Mammary epithelial cell (primary cell): ENCODE data around the gene LIPA.

Experiments used
- EZH2 ChIP-seq: IDR thresholded peaks from 2 replicates; pipeline ENCODE4 v1.6.1; 2012; ENCODE audit warnings: low read length, inconsistent platforms, borderline replicate concordance
- TF ChIP-seq, protein P1 (sequence below), 2 donors: IDR thresholded peaks in 1 of 2; conservative IDR thresholded peaks in 1 of 2; 2 replicates each; pipeline ENCODE4 v1.5.1; 2011 to 2012; ENCODE audit warnings: inconsistent platforms in 2 of 2, low read length in 2 of 2, mild to moderate bottlenecking in 2 of 2, control low read depth in 1 of 2, low read depth in 1 of 2; ENCODE audit not compliant: insufficient read depth in 1 of 2; ENCODE audit errors: extremely low read depth in 1 of 2

DNA sequence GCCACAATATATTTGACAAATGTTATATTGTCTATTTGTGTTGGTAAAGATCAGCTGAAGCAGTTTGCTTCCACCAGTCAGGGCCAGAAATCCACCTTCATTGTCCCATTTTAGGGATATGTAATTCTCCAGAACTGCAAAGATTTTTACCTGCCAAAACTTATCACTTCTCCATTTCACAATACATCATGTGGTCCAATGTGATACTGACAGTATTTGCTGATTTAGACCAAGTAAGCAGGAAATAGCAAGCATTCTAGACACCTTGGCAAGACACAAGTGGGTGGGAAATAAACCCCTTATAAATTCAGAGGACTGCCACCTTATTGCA, 18.5 kb upstream of the LIPA start:
- TF ChIP-seq, protein P1, sequence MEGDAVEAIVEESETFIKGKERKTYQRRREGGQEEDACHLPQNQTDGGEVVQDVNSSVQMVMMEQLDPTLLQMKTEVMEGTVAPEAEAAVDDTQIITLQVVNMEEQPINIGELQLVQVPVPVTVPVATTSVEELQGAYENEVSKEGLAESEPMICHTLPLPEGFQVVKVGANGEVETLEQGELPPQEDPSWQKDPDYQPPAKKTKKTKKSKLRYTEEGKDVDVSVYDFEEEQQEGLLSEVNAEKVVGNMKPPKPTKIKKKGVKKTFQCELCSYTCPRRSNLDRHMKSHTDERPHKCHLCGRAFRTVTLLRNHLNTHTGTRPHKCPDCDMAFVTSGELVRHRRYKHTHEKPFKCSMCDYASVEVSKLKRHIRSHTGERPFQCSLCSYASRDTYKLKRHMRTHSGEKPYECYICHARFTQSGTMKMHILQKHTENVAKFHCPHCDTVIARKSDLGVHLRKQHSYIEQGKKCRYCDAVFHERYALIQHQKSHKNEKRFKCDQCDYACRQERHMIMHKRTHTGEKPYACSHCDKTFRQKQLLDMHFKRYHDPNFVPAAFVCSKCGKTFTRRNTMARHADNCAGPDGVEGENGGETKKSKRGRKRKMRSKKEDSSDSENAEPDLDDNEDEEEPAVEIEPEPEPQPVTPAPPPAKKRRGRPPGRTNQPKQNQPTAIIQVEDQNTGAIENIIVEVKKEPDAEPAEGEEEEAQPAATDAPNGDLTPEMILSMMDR (conservative IDR thresholded peaks at IDR 0.05 in 1 of 2, IDR thresholded peaks at IDR 0.05 in 1 of 2; ENCODE audit: extremely low read depth in 1 of 2, insufficient read depth in 1 of 2, low read depth in 1 of 2, low read length in 2 of 2): no peak
- no peak for TF ChIP-seq EZH2
